Omental fat pad (tissue), 4 donors: ENCODE measurements around the gene VPS54. TPM values are rescaled to one million over a fixed set of nuclear protein-coding genes. Genes with fewer than 3 reads are reported as not detected.

Experiments
- ATAC-seq: fragments of 150-250 bp; one replicate; pipeline ENCODE4 v1.9.1; 2016; ENCODE audit warnings: mild to moderate bottlenecking, moderate library complexity; ENCODE audit not compliant: low FRiP score
- DNase-seq: peaks from one replicate; pipeline ENCODE4 v3.0.0-alpha.2; 2019; ENCODE audit warnings: low spot score
- total RNA-seq, 4 donors: library from RNA; depleted of rRNA; stranded (reverse); fragments of >200 nt; gene quantifications; one replicate each; pipeline ENCODE4 v1.1.0, GENCODE V29; 2016
- TF ChIP-seq, protein P1 (sequence below), 3 donors: fragments of 450-650 bp; IDR thresholded peaks; one replicate each; pipeline ENCODE4 v1.5.1; 2016 to 2017; ENCODE audit warnings: antibody characterized with exemption in 3 of 3, mild to moderate bottlenecking in 3 of 3, moderate library complexity in 2 of 3

Gene VPS54
- total RNA-seq, 4 donors from 2014 or later = 19.8 to 40.5 (median 26.9) TPM

DNA sequence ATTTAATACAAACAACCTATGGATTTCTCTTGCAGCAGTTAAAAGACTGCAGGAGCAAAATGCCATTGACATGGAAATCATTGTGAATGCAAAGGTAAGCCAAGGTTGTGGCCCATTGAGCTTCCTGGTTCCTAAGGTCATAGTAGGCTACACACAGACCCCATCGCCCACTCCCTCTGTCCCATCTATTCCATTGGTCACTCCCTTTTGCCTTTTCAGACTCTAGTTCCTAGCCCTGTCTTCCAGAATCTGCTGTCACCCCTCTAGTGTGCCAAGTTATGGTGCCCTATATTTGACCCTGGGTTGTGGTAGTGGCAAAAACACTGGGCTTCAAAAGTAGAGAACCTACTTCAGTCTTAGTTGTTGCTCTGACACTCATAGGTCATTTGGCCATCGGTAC, 132.8 kb downstream of the VPS54 start:
- no peak for ATAC-seq
- DNase-seq = no peak

DNA sequence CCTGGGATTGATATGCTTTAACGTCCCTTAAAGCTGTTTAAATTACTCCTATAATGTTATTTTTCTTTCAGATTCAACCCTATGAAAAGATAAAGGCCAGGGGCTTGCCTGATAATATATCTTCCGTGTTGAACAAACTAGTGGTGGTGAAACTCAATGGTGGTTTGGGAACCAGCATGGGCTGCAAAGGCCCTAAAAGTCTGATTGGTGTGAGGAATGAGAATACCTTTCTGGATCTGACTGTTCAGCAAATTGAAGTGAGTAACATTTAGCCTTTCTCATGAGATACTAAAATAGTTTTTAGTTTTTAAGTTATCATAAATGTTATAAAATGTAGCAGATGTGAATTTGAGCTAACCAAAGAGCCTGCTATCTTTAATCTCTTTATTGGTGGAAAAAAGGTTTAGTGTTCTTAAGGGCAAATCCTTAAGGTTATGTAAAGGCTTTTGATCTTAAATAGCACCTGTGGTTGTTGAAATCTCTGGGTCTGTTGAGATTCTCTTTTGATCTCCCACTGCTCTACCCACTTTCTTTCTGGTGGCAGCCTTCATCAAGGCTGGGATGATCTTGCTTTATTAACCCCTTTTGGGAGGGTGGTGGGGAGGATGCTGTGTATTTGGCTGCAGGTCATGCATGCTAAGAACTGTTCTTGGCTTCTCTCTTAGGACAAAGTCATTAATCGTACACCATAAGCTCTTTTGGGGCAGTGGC, 136.7 kb downstream of the VPS54 start:
- TF ChIP-seq, protein P1, sequence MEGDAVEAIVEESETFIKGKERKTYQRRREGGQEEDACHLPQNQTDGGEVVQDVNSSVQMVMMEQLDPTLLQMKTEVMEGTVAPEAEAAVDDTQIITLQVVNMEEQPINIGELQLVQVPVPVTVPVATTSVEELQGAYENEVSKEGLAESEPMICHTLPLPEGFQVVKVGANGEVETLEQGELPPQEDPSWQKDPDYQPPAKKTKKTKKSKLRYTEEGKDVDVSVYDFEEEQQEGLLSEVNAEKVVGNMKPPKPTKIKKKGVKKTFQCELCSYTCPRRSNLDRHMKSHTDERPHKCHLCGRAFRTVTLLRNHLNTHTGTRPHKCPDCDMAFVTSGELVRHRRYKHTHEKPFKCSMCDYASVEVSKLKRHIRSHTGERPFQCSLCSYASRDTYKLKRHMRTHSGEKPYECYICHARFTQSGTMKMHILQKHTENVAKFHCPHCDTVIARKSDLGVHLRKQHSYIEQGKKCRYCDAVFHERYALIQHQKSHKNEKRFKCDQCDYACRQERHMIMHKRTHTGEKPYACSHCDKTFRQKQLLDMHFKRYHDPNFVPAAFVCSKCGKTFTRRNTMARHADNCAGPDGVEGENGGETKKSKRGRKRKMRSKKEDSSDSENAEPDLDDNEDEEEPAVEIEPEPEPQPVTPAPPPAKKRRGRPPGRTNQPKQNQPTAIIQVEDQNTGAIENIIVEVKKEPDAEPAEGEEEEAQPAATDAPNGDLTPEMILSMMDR (IDR thresholded peaks at IDR 0.05) = no peak
- ATAC-seq = no peak
- DNase-seq = no peak

More for the DNA sequence above, 132.8 kb downstream of the VPS54 start:
- TF ChIP-seq, protein P1 (IDR thresholded peaks at IDR 0.05) = no peak

DNA sequence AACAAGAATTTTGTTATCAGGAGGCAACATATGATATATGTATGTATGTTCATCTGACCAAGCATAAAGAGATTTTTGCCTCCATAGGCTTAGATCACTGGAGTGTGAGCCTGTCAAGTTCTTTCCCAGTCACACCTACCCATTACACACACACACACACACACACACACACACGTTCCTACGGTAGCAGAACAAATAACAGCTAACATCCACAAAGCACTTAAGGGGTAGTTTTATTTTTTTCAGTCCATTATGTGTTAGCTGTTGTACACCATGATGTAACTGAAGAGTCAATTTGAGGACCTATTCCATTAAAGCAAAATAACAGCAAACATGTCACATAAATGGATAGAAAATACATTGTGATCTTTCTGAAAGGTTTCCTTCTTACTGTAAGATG, 138.0 kb downstream of the VPS54 start:
- ATAC-seq (no peak), DNase-seq (no peak)
- TF ChIP-seq, protein P1 (IDR thresholded peaks at IDR 0.05) = no peak

DNA sequence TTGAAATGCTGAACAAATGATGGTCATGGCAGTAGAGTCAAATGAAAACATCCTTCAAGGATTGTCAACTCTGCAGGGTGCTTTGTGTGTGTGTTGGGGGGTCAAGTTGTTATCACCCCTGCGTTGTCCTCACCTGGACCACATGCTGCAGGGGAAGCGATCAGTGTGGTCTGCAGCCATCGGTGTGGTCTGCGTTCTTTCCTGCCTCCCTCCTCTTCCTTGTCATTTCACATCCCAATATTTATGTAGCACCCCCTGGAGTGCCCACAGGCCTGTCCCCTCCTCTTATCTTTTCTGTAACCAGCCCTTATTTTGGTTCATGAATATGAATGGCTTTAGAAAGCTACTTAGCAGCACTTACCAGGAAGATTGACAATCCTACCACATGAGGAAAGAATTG, 138.6 kb downstream of the VPS54 start:
- TF ChIP-seq, protein P1 (IDR thresholded peaks at IDR 0.05) = no peak
- no peak for ATAC-seq
- DNase-seq = no peak

DNA sequence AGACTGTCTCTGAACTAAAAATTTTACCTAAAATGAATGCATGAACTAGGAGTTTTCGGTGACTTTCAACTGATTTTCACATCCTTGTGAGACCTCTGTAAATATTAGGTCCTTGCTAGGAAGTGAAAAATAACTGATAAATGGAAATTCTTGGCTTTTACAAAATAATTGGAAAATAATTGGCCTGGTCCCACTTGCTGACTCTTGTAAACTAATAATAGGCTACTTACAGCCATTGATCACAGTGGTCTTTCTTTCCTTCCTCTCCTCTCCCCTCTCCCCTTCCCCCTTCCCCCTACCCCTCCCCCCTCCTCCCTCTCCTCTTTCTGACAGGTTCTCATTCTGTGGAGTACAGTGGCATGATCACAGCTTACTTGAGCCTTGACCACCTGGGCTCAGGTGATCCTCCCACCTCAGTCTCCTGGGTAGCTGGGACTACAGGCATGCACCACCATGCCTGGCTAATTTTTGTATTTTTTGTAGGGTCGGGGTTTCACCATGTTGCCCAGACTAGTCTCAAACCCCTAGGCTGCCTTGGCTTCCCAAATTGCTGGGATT, 139.3 kb downstream of the VPS54 start:
- TF ChIP-seq, protein P1 (IDR thresholded peaks at IDR 0.05) = no peak
- no peak for DNase-seq
- no peak for ATAC-seq

DNA sequence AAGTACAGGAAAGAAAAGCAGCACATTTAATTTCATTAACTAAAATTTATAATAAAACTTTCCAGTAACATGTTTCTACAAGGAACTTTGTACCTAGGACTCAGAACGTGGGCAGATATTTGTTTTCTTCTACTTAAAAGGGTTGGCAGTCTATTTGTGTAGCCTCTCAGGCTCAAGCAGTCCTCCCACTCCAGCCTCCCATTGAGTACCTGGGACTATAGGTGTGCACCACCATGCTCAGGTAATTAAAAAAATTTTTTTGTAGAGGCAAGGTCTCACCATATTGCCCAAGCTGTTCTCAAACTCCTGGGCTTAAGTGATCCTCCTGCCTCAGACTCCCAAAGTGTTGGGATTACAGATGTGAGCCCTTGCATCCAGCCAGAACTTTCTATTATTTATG, 140.7 kb downstream of the VPS54 start:
- no peak for ATAC-seq
- DNase-seq = no peak
- TF ChIP-seq, protein P1 (IDR thresholded peaks at IDR 0.05) = no peak

DNA sequence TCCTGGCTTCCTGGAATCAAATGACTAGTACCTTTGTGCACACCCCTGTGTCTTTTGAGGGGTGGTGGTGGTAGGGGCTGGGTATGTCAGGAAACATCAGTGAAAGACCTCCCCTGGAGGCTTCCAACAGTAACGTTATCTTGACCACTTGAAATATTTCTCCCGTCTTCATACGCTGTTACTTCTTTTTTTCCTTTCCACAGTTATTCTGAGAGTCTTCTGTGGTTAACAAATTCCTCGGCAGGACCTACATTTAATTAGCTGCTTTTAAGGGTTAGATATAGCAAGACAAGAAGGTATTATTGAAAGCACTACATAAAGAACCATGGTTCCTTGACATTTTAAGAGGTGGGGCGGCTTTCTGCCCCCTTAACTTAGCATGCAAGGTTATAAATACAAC, 142.9 kb downstream of the VPS54 start:
- no peak for DNase-seq
- ATAC-seq = no peak
- TF ChIP-seq, protein P1 (IDR thresholded peaks at IDR 0.05) = no peak
